Spleen (tissue), 11 donors: ENCODE measurements around the gene CACNA2D3. TPM values are rescaled to one million over a fixed set of nuclear protein-coding genes. Genes with fewer than 3 reads are reported as not detected.

Experiments used
- DNase-seq: peaks from one replicate; pipeline ENCODE4 v3.0.0-alpha.2; 2020
- H3K27ac ChIP-seq, 8 donors: fragments of 200-600 bp; sonication (generic) in 7 of 8; 1 replicate in 4 of 8; 2 replicates in 4 of 8; pipeline versions ENCODE4 v1.5.0 to v1.8.0; 2016 to 2021; ENCODE audit warnings: inconsistent platforms in 4 of 8, mild to moderate bottlenecking in 4 of 8, moderate library complexity in 1 of 8
- H3K27me3 ChIP-seq, 7 donors: fragments of 200-600 bp; sonication (generic) in 6 of 7; replicated peaks in 1 of 7; 1 replicate in 4 of 7; 2 replicates in 3 of 7; pipeline versions ENCODE4 v1.5.0 to v1.8.0; 2016 to 2021; ENCODE audit warnings: inconsistent platforms in 3 of 7, mild to moderate bottlenecking in 1 of 7
- H3K36me3 ChIP-seq, 6 donors: fragments of 200-600 bp; sonication (generic) in 5 of 6; 1 replicate in 4 of 6; 2 replicates in 2 of 6; pipeline versions ENCODE4 v1.5.0 to v1.8.0; 2016 to 2021; ENCODE audit warnings: inconsistent platforms in 2 of 6
- H3K4me1 ChIP-seq, 6 donors: fragments of 200-600 bp; sonication (generic) in 5 of 6; 1 replicate in 3 of 6; 2 replicates in 3 of 6; pipeline versions ENCODE4 v1.5.0 to v1.8.0; 2016 to 2021; ENCODE audit warnings: inconsistent platforms in 3 of 6
- H3K4me3 ChIP-seq, 8 donors: fragments of 200-600 bp; sonication (generic) in 7 of 8; 1 replicate in 4 of 8; 2 replicates in 4 of 8; pipeline versions ENCODE4 v1.5.0 to v1.8.0; 2016 to 2021; ENCODE audit warnings: inconsistent platforms in 4 of 8, mild to moderate bottlenecking in 4 of 8, moderate library complexity in 2 of 8
- H3K9me3 ChIP-seq, 8 donors: fragments of 200-600 bp; sonication (generic) in 7 of 8; 1 replicate in 4 of 8; 2 replicates in 4 of 8; pipeline versions ENCODE4 v1.5.0 to v1.8.0; 2016 to 2021; ENCODE audit warnings: inconsistent platforms in 4 of 8
- CTCF ChIP-seq, 11 experiments: fragments of 200-600 bp in 7 of 11; fragments of 450-650 bp in 4 of 11; sonication (generic) in 4 of 11; IDR thresholded peaks in 8 of 11; conservative IDR thresholded peaks in 3 of 11; 1 replicate in 7 of 11; 2 replicates in 4 of 11; pipeline versions ENCODE4 v1.4.0 to v1.8.0; 2016 to 2021; ENCODE audit warnings: antibody characterized with exemption in 11 of 11, inconsistent platforms in 4 of 11, mild to moderate bottlenecking in 1 of 11
- POLR2A ChIP-seq, 3 donors: fragments of 450-650 bp; IDR thresholded peaks; one replicate each; pipeline ENCODE4 v1.5.1; 2017; ENCODE audit warnings: antibody characterized with exemption in 3 of 3, mild to moderate bottlenecking in 1 of 3
- POLR2AphosphoS5 ChIP-seq, 3 donors: sonication (generic); formaldehyde crosslinking; IDR thresholded peaks; one replicate each; pipeline ENCODE4 v1.5.1; 2017; ENCODE audit warnings: antibody characterized with exemption in 3 of 3
- WGBS, 5 donors: extraction: QIAGEN DNeasy Blood & Tissue Kit in 3 of 5; methylation state at CpG; one replicate each; pipeline versions ENCODE4 v1.1.5 to v1.1.7; 2013 to 2018; 5-methylcytosine and 5-hydroxymethylcytosine counted together
- intact Hi-C: fragments of 100-400 bp; cut with DNase I; formaldehyde crosslinking; loops from one replicate; pipeline ENCODE4 v1.15.0; 2023; ENCODE audit warnings: low total_unique reads
- polyA plus RNA-seq, 3 donors: library from polyadenylated mRNA; stranded (reverse); fragments of 200-250 nt; gene quantifications; one replicate each; pipeline ENCODE4 v1.2.1, GENCODE V29; 2013
- total RNA-seq, 7 donors: library from RNA; depleted of rRNA in 3 of 7; stranded (reverse); fragments of >200 nt in 3 of 7; fragmentation: NEBNext Ultra II Directional in 4 of 7; extraction: Animal tissue kit (Norgen Biotek cat#: 25700) in 4 of 7; gene quantifications; one replicate each; pipeline versions ENCODE4 v1.1.0 to v1.2.1, GENCODE V29; 2016 to 2021
- donor health status: healthy with polysubstance abuse.
- donor health status: DM: no; HTN: no; CAD: no; lungs with moderate emphysema.
- donor health status: DM: no; HTN: no; CAD: no.
- donor health status: Bipolar disorder and iron deficiency.
- donor health status: healthy.
- donor health status: DM: no; HTN: no; CAD: no.
- donor health status: DM: yes; HTN: yes; CAD: no.

Gene CACNA2D3
- total and polyA plus RNA-seq, 10 donors: 0.83 to 4.9 (median 2.9) TPM

GRCh38 chr3:54182242-54182641 lies 59.9 kb downstream of the CACNA2D3 start:
- TF ChIP-seq CTCF (IDR thresholded peaks at IDR 0.05 in 8 of 11, conservative IDR thresholded peaks at IDR 0.05 in 3 of 11) (no peak), POLR2A (IDR thresholded peaks at IDR 0.05) (no peak), POLR2AphosphoS5 (IDR thresholded peaks at IDR 0.05) (no peak)
- H3K4me3 ChIP-seq: no peak overlapping the region
- H3K27me3 ChIP-seq: peaks cover 0 to 4% (median 0%) of the 10 kb centered on the region in 7 donors
- H3K4me1 ChIP-seq: peaks cover 0 to 15% (median 4%) of the 10 kb centered on the region in 6 donors
- no peaks in the 10 kb centered on the region for H3K36me3 ChIP-seq
- intact Hi-C loops: no loop called here
- DNase-seq: no peak
- 61 to 70% (median 68%) methylated on average over 4 of the region's 4 CpGs for WGBS, 5 donors
- H3K27ac ChIP-seq: no peak overlapping the region
- H3K9me3 ChIP-seq: no peaks in the 10 kb centered on the region

GRCh38 chr3:54185740-54186139 lies 63.4 kb downstream of the CACNA2D3 start:
- Histone ChIP-seq H3K4me3 (no peak overlapping the region), H3K4me1 (peaks cover 0 to 15% (median 4%) of the 10 kb centered on the region in 6 donors), H3K9me3 (no peaks in the 10 kb centered on the region), H3K27ac (no peak overlapping the region), H3K36me3 (no peaks in the 10 kb centered on the region), H3K27me3 (peaks cover 0 to 9% (median 0%) of the 10 kb centered on the region in 7 donors)
- DNase-seq: no peak
- TF ChIP-seq POLR2AphosphoS5 (IDR thresholded peaks at IDR 0.05): no peak
- TF ChIP-seq POLR2A (IDR thresholded peaks at IDR 0.05): no peak
- TF ChIP-seq CTCF (IDR thresholded peaks at IDR 0.05 in 8 of 11, conservative IDR thresholded peaks at IDR 0.05 in 3 of 11): no peak
- intact Hi-C loops: no loop called here

GRCh38 chr3:54188176-54188791 lies 65.9 kb downstream of the CACNA2D3 start:
- Histone ChIP-seq H3K27ac (no peak overlapping the region), H3K36me3 (no peaks in the 10 kb centered on the region), H3K4me1 (peaks cover 0 to 12% (median 4%) of the 10 kb centered on the region in 6 donors), H3K9me3 (no peaks in the 10 kb centered on the region), H3K4me3 (no peak overlapping the region), H3K27me3 (peaks cover 0 to 9% (median 0%) of the 10 kb centered on the region in 7 donors)
- intact Hi-C loops: no loop called here
- DNase-seq: no peak
- 52 to 61% (median 58%) methylated on average over 5 to 6 of the region's 6 CpGs for WGBS, 5 donors
- TF ChIP-seq POLR2AphosphoS5 (IDR thresholded peaks at IDR 0.05): no peak
- TF ChIP-seq POLR2A (IDR thresholded peaks at IDR 0.05): no peak
- no peak for TF ChIP-seq CTCF (IDR thresholded peaks at IDR 0.05 in 8 of 11, conservative IDR thresholded peaks at IDR 0.05 in 3 of 11)

GRCh38 chr3:54191220-54191619 lies 68.9 kb downstream of the CACNA2D3 start:
- Histone ChIP-seq H3K4me3 (no peak overlapping the region), H3K27ac (no peak overlapping the region), H3K27me3 (peaks cover 0 to 9% (median 0%) of the 10 kb centered on the region in 7 donors), H3K9me3 (peaks cover 0 to 6% (median 0%) of the 10 kb centered on the region in 8 donors), H3K36me3 (no peaks in the 10 kb centered on the region), H3K4me1 (no peaks in the 10 kb centered on the region)
- intact Hi-C loops: no loop called here
- 74 to 91% (median 88%) methylated on average over 4 of the region's 4 CpGs for WGBS, 5 donors
- no peak for DNase-seq
- TF ChIP-seq CTCF (IDR thresholded peaks at IDR 0.05 in 8 of 11, conservative IDR thresholded peaks at IDR 0.05 in 3 of 11) (no peak), POLR2A (IDR thresholded peaks at IDR 0.05) (no peak), POLR2AphosphoS5 (IDR thresholded peaks at IDR 0.05) (no peak)
